ENCODE results near the gene ZNF609.

Gene ZNF609

DNA sequence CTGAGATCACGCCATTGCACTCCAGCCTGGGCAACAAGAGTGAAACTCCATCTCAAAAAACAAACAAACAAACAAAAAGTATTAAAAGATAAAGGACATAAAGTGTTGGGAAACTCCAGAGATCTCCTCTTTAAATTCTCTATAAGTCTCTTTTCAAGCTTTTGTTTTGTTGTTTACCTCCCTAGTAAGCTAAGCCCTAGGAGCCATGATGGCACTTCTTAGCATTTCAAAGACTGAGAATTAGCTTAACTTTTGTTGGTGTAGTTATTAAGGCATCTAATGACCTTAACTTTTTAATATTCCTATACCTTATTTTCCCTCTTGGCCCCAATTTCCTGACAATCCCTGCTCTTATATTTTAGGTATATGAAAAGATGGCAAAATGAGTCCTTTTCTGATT is 157.3 kb downstream of the ZNF609 start:
- TF ChIP-seq, protein P1, sequence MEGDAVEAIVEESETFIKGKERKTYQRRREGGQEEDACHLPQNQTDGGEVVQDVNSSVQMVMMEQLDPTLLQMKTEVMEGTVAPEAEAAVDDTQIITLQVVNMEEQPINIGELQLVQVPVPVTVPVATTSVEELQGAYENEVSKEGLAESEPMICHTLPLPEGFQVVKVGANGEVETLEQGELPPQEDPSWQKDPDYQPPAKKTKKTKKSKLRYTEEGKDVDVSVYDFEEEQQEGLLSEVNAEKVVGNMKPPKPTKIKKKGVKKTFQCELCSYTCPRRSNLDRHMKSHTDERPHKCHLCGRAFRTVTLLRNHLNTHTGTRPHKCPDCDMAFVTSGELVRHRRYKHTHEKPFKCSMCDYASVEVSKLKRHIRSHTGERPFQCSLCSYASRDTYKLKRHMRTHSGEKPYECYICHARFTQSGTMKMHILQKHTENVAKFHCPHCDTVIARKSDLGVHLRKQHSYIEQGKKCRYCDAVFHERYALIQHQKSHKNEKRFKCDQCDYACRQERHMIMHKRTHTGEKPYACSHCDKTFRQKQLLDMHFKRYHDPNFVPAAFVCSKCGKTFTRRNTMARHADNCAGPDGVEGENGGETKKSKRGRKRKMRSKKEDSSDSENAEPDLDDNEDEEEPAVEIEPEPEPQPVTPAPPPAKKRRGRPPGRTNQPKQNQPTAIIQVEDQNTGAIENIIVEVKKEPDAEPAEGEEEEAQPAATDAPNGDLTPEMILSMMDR (IDR thresholded peaks at IDR 0.05; ENCODE audit: low read depth, low read length) = no peak
- no peak overlapping the region for H3K4me3 ChIP-seq (replicated peaks in 1 of 2; ENCODE audit: low read depth in 2 of 2, low read length in 2 of 2)
- no peak for DNase-seq (ENCODE audit: low read depth in 2 of 2)

DNA sequence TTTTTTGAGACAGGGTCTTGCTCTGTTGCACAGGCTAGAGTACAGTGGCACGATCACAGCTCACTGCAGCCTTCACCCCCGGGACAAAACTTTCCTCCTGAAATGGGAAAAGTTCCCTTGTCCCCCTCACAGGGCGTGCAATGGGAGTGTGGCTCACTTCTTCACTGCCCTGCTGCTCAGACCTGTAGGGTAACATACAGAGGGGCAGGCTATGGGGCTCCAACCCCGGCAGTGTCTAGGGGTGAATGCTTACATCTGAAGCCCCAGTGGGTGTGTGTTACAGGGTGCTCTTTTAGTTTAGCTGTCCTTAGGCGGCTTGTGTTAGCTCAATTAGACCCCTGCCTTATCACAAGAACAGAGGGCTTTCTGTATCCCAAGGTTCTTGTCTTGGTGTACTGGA is 157.8 kb downstream of the ZNF609 start:
- DNase-seq (ENCODE audit: low read depth in 2 of 2) = no peak
- H3K4me3 ChIP-seq (replicated peaks in 1 of 2; ENCODE audit: low read depth in 2 of 2, low read length in 2 of 2) = no peak overlapping the region
- TF ChIP-seq, protein P1 (IDR thresholded peaks at IDR 0.05; ENCODE audit: low read depth, low read length) = no peak

DNA sequence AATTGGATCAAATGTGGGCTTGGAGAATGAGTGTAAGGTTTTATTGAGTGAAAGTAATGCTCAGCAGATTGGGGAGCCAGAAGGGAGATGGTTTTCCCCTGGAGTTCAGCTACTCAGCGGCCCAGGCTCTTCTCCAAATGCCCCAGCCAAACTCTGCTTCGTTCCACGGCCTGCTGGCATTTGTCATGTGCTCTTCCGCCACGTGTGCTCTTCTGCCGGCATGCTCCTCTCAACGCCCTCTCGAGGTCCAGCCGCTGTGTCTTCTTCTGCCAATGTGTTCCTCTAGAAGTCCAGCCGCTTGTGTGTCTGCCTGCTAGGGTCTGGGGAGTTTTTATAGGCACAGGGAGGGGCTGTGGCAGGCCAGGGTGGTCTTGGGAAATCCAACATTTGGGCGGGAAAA is 158.2 kb downstream of the ZNF609 start:
- TF ChIP-seq, protein P1 (IDR thresholded peaks at IDR 0.05; ENCODE audit: low read depth, low read length) = no peak
- no peak for DNase-seq (ENCODE audit: low read depth in 2 of 2)
- no peak overlapping the region for H3K4me3 ChIP-seq (replicated peaks in 1 of 2; ENCODE audit: low read depth in 2 of 2, low read length in 2 of 2)

DNA sequence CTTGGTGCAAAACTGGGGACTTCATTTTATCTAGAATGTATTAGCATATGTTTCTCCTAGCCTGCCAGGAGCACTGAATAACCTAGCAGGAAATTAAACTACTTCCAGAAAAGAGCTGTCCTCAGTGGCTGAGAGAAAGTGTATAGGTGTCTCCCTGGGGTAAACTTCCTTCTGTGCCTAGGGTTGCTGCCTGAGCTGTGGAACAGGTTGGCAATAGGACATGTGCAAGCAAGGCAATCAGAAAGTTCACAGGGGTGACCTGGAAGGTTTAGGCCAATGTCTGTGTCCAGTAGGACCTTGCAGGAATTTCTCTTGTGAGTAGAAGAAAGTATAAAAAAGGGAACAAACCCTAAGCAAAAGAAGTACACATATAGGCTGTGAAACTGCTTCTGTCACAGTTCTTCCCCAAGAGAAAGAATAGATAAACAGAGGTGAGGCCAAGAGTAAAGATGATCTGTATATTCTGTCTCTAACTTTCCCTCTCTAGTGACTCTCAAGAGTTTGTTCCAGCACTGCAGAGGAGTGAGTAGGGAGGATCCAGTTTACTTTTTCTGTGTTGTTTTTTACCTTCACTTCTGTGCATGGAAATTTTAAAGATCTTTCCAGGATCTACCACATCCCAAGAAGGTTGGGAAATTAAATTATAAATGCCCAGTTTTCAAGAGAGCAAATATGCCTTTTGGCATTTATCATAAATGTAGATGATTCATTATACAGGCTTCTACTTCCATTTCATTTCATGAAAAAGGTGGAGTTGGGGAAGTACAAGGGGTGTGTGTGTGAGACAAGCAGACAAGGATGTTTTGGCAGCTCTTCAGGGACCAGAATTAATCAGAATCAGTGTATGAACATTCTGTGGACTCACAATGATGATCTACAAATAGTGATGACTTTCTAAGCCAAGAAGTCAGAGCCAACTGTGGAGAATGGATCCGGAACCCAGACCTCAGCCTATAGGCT is 159.8 kb downstream of the ZNF609 start:
- TF ChIP-seq, protein P1 (IDR thresholded peaks at IDR 0.05; ENCODE audit: low read depth, low read length) = no peak
- peak; percentile 68 to 83 for DNase-seq (ENCODE audit: low read depth in 2 of 2)
- no peak overlapping the region for H3K4me3 ChIP-seq (replicated peaks in 1 of 2; ENCODE audit: low read depth in 2 of 2, low read length in 2 of 2)

DNA sequence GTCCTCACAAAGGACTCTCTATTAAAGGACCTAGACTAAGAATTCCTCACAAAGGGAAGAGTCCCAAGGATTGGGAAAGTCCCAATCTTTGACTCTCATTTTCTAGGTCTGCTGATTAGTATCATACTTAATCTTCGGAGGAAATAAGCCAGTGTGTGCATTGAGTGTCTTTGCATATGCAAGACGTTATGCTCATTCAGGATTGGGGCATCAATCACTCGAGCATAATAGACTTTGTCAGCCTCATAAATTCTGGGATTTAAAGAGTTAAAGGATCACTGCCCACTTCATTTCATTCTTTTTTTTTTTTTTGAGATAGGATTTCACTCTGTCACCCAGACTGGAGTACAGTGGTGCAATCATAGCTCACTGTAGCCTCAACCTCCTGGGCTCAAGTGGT is 160.7 kb downstream of the ZNF609 start:
- TF ChIP-seq, protein P1 (IDR thresholded peaks at IDR 0.05; ENCODE audit: low read depth, low read length) = no peak
- no peak overlapping the region for H3K4me3 ChIP-seq (replicated peaks in 1 of 2; ENCODE audit: low read depth in 2 of 2, low read length in 2 of 2)
- DNase-seq (ENCODE audit: low read depth in 2 of 2) = no peak

DNA sequence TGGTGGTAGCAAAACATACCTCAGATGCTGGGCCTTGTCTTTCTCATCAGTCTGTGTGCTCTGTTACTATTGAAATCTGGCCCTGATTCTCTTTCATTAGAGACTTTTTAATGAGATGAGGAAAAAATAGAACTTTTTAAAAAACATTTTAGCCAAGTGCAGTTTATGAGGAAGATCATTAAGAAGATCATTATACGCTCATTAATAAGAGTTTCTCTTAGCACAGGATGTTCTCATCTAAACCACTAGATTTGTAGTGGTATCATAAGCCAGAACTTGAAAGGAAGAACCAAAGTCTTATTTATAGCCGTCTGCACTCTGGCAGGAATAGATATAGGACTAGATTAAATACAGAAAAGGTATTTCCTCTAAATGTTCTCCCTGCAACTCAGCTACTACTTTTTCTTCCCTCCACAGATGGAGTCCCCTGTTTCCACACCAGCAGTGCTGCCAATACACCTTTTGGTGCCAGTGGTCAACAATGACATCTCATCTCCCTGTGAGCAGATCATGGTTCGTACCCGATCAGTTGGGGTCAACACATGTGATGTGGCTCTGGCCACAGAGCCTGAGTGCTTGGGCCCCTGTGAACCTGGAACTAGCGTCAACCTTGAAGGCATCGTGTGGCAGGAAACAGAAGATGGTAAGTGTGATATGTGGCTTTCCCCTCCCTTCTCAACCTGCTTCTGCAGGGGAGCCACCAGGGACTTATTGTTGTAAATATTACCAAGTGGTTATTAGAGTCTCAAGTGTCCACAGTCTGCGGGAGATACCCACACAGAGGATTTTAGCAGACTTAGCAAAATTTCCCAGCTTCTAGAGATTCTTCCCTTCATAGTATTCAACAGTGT is 162.3 kb downstream of the ZNF609 start:
- no peak for DNase-seq (ENCODE audit: low read depth in 2 of 2)
- TF ChIP-seq, protein P1 (IDR thresholded peaks at IDR 0.05; ENCODE audit: low read depth, low read length) = no peak
- no peak overlapping the region for H3K4me3 ChIP-seq (replicated peaks in 1 of 2; ENCODE audit: low read depth in 2 of 2, low read length in 2 of 2)

All from cardiac fibroblast (primary cell).